Superior temporal gyrus (tissue), 1 donor: ENCODE results near the gene POLG.
"Not testable (repeated sequence)": the region's sequence is repeated elsewhere in the genome, so short reads cannot be mapped to it uniquely, and the experiment has no call there.

Experiments
- DNase-seq: peaks from one replicate; pipeline ENCODE4 v3.0.0-alpha.2; 2016; ENCODE audit errors: extremely low spot score

The POLG gene

DNA sequence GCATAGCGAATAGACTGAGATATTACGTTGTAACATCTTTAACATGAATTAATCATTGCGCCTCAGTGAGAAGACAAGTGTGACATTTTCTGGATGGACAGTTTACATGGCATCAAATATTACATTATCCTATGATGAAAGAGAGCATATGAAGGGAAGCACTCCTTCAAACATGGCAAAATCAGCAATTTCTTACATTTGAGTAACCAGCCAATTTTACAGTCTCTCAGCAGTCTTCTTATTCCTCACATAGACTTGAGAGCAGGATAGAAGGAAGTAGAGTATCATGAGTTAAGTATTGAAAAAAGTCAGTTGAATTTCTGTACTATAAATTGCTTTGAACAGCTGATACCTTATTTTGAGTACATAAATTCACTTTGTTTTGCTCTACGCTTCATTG is 52.0 kb downstream of the POLG start:
- no peak for DNase-seq

DNA sequence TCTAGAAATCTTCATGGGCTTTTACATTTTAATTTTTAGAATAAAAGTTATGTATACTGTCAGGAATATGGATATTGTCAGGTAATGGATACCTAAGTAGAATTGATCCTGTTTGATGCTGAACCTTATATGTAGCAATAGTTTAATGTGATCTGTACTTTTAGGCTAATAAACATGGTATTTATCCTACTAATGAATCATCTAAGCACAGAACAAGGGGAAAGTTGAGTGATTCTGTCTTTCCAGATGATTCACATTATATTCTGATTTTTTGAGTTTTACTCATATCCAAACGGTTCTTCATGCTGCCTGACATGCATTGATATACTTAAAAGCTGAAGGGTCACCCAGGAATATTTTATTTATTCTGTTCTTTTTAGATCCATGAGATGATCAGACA is 56.3 kb downstream of the POLG start:
- no peak for DNase-seq

DNA sequence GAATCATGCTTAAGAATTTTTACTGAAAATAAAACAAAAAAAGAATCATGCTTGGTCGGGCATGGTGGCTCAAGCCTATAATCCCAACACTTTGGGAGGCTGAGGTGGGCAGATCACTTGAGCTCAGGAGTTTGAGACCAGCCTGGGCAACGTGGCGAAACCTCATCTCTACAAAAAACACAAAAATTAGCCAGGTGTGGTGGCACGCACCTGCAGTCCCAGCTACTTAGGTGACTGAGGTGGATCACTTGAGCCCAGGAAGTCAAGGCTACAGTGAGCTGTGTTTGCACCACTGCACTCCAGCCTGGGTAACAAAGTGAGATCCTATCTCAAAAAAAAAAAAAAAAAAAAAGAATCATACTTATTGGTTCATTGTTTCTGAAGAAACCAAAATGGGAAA is 57.3 kb downstream of the POLG start:
- DNase-seq: not testable (repeated sequence)
